GM12878 (cell line): ENCODE measurements around the gene NAP1L1. TPM values are rescaled to one million over a fixed set of nuclear protein-coding genes. Genes with fewer than 3 reads are reported as not detected.
A peak's percentile ranks its signal among the peaks of the same experiment; 100 is the strongest.

ENCODE experiments used
- ATAC-seq: fragments of 200-7000 bp; cut with Tn5 transposase; 3 replicates; pipeline ENCODE4 v1.9.1; 2020; ENCODE audit warnings: mild to moderate bottlenecking, moderate library complexity
- BruUV-seq: library from RNA; stranded (reverse); fragments of 400-500 nt; replicated peaks from 2 replicates; lab custom pipeline; 2021; lab: Mats Ljungman, UMichigan
- CTCF ChIA-PET: fragments of 300-600 bp; sonication (Branson Sonifier 250); formaldehyde crosslinking; extraction: SDS; loops from one replicate; lab custom pipeline; 2021; ENCODE audit warnings: inconsistent platforms; lab: Yijun Ruan, JAX
- POLR2A ChIA-PET: fragments of 350-600 bp; formaldehyde crosslinking; extraction: SDS; loops from one replicate; lab custom pipeline; 2021; ENCODE audit warnings: inconsistent platforms; lab: Charles Lee
- RAD21 ChIA-PET: fragments of 300-600 bp; sonication (Branson Sonifier 250); formaldehyde crosslinking; loops from one replicate; lab custom pipeline; 2023; ENCODE audit warnings: antibody characterized with exemption; ENCODE audit not compliant: unreplicated experiment; lab: Charles Lee
- SMC1A ChIA-PET: fragments of 300-600 bp; sonication (Branson Sonifier 250); formaldehyde crosslinking; loops from one replicate; lab custom pipeline; 2023; ENCODE audit not compliant: unreplicated experiment, uncharacterized antibody; lab: Charles Lee
- DNase-seq: peaks from one replicate; pipeline ENCODE4 v3.0.0-alpha.2; 2011; ENCODE audit warnings: low read depth, low spot score
- FAIRE-seq: peaks from 3 replicates; lab custom pipeline; 2011; peaks lifted over from hg19 to GRCh38; lab: Jason Lieb, UNC
- H2AFZ ChIP-seq: 2 replicates; pipeline ENCODE4 v1.6.0; 2011; ENCODE audit warnings: low read depth, low read length, control low read depth; ENCODE audit not compliant: control insufficient read depth
- H3K27ac ChIP-seq: 2 replicates; pipeline ENCODE4 v1.5.1; 2011; ENCODE audit warnings: control low read depth; ENCODE audit not compliant: control insufficient read depth, insufficient read depth
- H3K27me3 ChIP-seq, 2 experiments: replicated peaks in 1 of 2; 2 replicates each; pipeline versions ENCODE4 v1.6.0 to v1.6.1; 2011; ENCODE audit warnings: low read length in 1 of 2; ENCODE audit not compliant: control insufficient read depth in 2 of 2, insufficient read depth in 2 of 2
- H3K36me3 ChIP-seq, 2 experiments: 2 replicates each; pipeline ENCODE4 v1.5.1; 2011; ENCODE audit warnings: low read length in 1 of 2; ENCODE audit not compliant: control insufficient read depth in 2 of 2, insufficient read depth in 2 of 2
- H3K4me1 ChIP-seq: 2 replicates; pipeline ENCODE4 v1.6.1; 2011; ENCODE audit warnings: mild to moderate bottlenecking, low read length, moderate library complexity, mixed read lengths; ENCODE audit not compliant: control insufficient read depth, insufficient read depth
- H3K4me2 ChIP-seq: 2 replicates; pipeline ENCODE4 v1.6.0; 2011; ENCODE audit warnings: control low read depth; ENCODE audit not compliant: control insufficient read depth, insufficient read depth
- H3K4me3 ChIP-seq: fragments of 200-600 bp; sonication (generic); 2 replicates; pipeline ENCODE4 v1.5.1; 2016
- H3K79me2 ChIP-seq: 2 replicates; pipeline ENCODE4 v1.6.0; 2011; ENCODE audit warnings: low read length; ENCODE audit not compliant: control insufficient read depth, insufficient read depth
- H3K9ac ChIP-seq: 2 replicates; pipeline ENCODE4 v1.8.0; 2011; ENCODE audit warnings: low read length, control low read depth, mixed read lengths; ENCODE audit not compliant: control insufficient read depth, insufficient read depth
- H3K9me3 ChIP-seq: replicated peaks from 3 replicates; pipeline ENCODE4 v1.5.1; 2011; ENCODE audit warnings: mild to moderate bottlenecking, low read length; ENCODE audit not compliant: control insufficient read depth, insufficient read depth
- H4K20me1 ChIP-seq: 2 replicates; pipeline ENCODE4 v1.6.0; 2011; ENCODE audit not compliant: control insufficient read depth, insufficient read depth
- CHD1 ChIP-seq: IDR thresholded peaks from 2 replicates; pipeline ENCODE4 v1.6.1; 2012; ENCODE audit warnings: low read depth, low read length, improper control_type of control experiment
- GABPA ChIP-seq: IDR thresholded peaks from 2 replicates; pipeline ENCODE4 v1.6.1; 2014; ENCODE audit warnings: antibody characterized with exemption, low read depth, mild to moderate bottlenecking, inconsistent platforms
- JUNB ChIP-seq: IDR thresholded peaks from 2 replicates; pipeline ENCODE4 v1.6.1; 2016; ENCODE audit warnings: antibody characterized with exemption, mild to moderate bottlenecking
- KLF5 ChIP-seq: fragments of 450-650 bp; IDR thresholded peaks from 2 replicates; pipeline ENCODE4 v1.6.1; 2014; ENCODE audit warnings: mild to moderate bottlenecking; ENCODE audit not compliant: partially characterized antibody
- MEF2A ChIP-seq: IDR thresholded peaks from 2 replicates; pipeline ENCODE4 v1.6.1; 2011; ENCODE audit warnings: low read depth, mild to moderate bottlenecking, low read length, moderate library complexity; ENCODE audit not compliant: insufficient read depth
- NR2C1 ChIP-seq: fragments of 450-650 bp; IDR thresholded peaks from 2 replicates; pipeline ENCODE4 v1.6.1; 2017; ENCODE audit warnings: antibody characterized with exemption, mild to moderate bottlenecking, moderate library complexity
- POLR2AphosphoS2 ChIP-seq: IDR thresholded peaks from 2 replicates; pipeline ENCODE4 v1.6.1; 2011; ENCODE audit warnings: low read depth, mild to moderate bottlenecking, low read length, improper control_type of control experiment, moderate library complexity
- SPI1 ChIP-seq: IDR thresholded peaks from 2 replicates; pipeline ENCODE4 v1.6.1; 2011; ENCODE audit warnings: low read depth, mild to moderate bottlenecking, low read length, moderate library complexity, borderline replicate concordance; ENCODE audit not compliant: insufficient read depth
- STAT3 ChIP-seq: IDR thresholded peaks from 2 replicates; pipeline ENCODE4 v1.6.1; 2011; ENCODE audit warnings: low read depth, low read length, improper control_type of control experiment
- TCF3 ChIP-seq: IDR thresholded peaks from 2 replicates; pipeline ENCODE4 v1.6.1; 2012; ENCODE audit warnings: low read depth, mild to moderate bottlenecking, low read length, borderline replicate concordance; ENCODE audit not compliant: insufficient read depth
- TCF7 ChIP-seq: IDR thresholded peaks from 2 replicates; pipeline ENCODE4 v1.6.1; 2014; ENCODE audit warnings: antibody characterized with exemption, borderline replicate concordance
- ZNF687 ChIP-seq: fragments of 450-650 bp; IDR thresholded peaks from 2 replicates; pipeline ENCODE4 v1.6.1; 2017; ENCODE audit warnings: mild to moderate bottlenecking, moderate library complexity
- WGBS: methylation state at CpG from one replicate; pipeline ENCODE4 v1.1.6; 2016; ENCODE audit warnings: low lambda C conversion rate; ENCODE audit not compliant: insufficient replicate concordance, insufficient coverage; ENCODE audit errors: missing lambda C conversion rate; 5-methylcytosine and 5-hydroxymethylcytosine counted together
- in situ Hi-C: fragments of 300-500 bp; cut with MboI; formaldehyde crosslinking; loops from 9 replicates; pipeline ENCODE4 v1.14.3; 2018; ENCODE audit warnings: mixed read lengths
- intact Hi-C: fragments of 100-400 bp; cut with micrococcal nuclease; formaldehyde crosslinking; loops from one replicate; pipeline ENCODE4 v1.14.2; 2022; ENCODE audit not compliant: unreplicated experiment
- polyA plus RNA-seq, 11 experiments: library from polyadenylated mRNA; depleted of rRNA in 4 of 11; unstranded in 6 of 11; stranded (reverse) in 5 of 11; fragments of >200 nt; fragmentation: Nextera tagmentation in 4 of 11; fragmentation: Illumina TruSeq in 1 of 11; extraction: Ambion mirVana in 4 of 11; extraction: Trizol in 1 of 11; gene quantifications; 1 replicate in 1 of 11; 2 replicates in 10 of 11; pipeline versions ENCODE4 v1.2.1 to v1.2.3, GENCODE V29; 2011 to 2016; ENCODE audit warnings: inconsistent platforms in 2 of 11, missing spikeins in 2 of 11, low read depth in 1 of 11
- total RNA-seq, 4 experiments: library from RNA; depleted of rRNA in 3 of 4; stranded (reverse); fragments of >200 nt in 3 of 4; fragmentation: Illumina TruSeq in 1 of 4; extraction: Trizol in 1 of 4; gene quantifications; 2 replicates each; pipeline versions ENCODE4 v1.2.1 to v1.2.3, GENCODE V29; 2013 to 2021
- TF ChIP-seq, protein P1 (sequence below): IDR thresholded peaks from 2 replicates; pipeline ENCODE4 v1.6.1; 2011; ENCODE audit warnings: borderline replicate concordance, low read depth, mild to moderate bottlenecking, moderate library complexity, mixed read lengths, low read length; ENCODE audit not compliant: insufficient read depth; ENCODE audit errors: extremely low read length
- TF ChIP-seq, protein P2 (sequence below): IDR thresholded peaks from 2 replicates; pipeline ENCODE4 v1.6.1; 2012; ENCODE audit warnings: low read depth, low read length, improper control_type of control experiment
- TF ChIP-seq, protein P3 (sequence below): fragments of 450-650 bp; IDR thresholded peaks from 2 replicates; pipeline ENCODE4 v1.6.1; 2014; ENCODE audit warnings: mild to moderate bottlenecking

Gene NAP1L1
- total and polyA plus RNA-seq, 10 of the 15 experiments (the other 5 are each of a cell fraction or from before 2014, with no cell fraction given): 256 to 1,036 (median 536) TPM

DNA sequence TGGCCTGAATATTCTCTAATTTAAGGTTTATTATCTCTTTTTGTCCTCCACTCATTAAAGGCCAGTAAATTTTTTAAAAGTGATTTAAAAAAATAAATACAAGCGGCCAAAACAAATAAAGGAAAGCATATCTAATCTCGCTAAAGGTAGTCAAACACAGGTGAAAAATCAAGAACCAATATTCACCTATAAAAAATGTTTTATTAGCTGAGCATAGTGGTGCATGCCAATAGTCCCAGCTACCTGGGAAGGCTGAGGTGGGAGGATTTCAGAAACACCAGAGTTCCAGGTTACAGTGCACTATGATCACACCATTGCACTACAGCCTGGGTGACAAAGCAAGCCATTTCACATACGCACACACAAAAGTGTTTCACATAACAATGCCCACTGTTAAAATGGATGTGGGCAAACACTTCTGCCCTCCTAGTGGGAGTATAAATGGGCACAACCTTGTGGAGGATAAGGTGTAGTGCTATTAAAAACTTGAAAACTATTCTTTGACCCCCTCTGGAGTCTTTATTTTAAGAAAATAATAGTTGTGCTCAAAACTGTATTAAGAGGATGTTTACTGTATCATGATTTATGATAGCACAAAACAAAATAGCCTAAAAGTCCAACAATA is 32.7 kb upstream of the NAP1L1 start:
- ChIA-PET CTCF (no interaction called here), SMC1A (no interaction called here), POLR2A (no interaction called here), RAD21 (no interaction called here)
- H3K9ac ChIP-seq: no peak overlapping the region
- H3K4me2 ChIP-seq: no peak overlapping the region
- BruUV-seq: no TSS peak
- intact Hi-C loops: no loop called here
- no peak overlapping the region for H3K4me3 ChIP-seq
- H3K9me3 ChIP-seq: no peaks in the 10 kb centered on the region; the same call in 2 of the 3 replicates
- no peak for DNase-seq
- no peaks in the 10 kb centered on the region for H3K4me1 ChIP-seq
- no peaks in the 10 kb centered on the region for H3K36me3 ChIP-seq
- H3K27ac ChIP-seq: no peak overlapping the region
- ATAC-seq: 0 out of 3 replicates have a peak, but pooled peaks have one; percentile 36
- H4K20me1 ChIP-seq: no peaks in the 10 kb centered on the region
- H3K79me2 ChIP-seq: no peaks in the 10 kb centered on the region
- H2AFZ ChIP-seq: no peak overlapping the region
- in situ Hi-C loops: no loop called here
- 77% methylated on average over 3 of the region's 3 CpGs for WGBS
- no peaks in the 10 kb centered on the region for H3K27me3 ChIP-seq
- no peak for FAIRE-seq
- TF ChIP-seq STAT3 (no peak), TCF3 (no peak), MEF2A (no peak), KLF5 (no peak), JUNB (no peak), NR2C1 (no peak), POLR2AphosphoS2 (no peak), CHD1 (no peak), ZNF687 (no peak), TCF7 (no peak), SPI1 (no peak), GABPA (no peak)
- TF ChIP-seq, protein P1, sequence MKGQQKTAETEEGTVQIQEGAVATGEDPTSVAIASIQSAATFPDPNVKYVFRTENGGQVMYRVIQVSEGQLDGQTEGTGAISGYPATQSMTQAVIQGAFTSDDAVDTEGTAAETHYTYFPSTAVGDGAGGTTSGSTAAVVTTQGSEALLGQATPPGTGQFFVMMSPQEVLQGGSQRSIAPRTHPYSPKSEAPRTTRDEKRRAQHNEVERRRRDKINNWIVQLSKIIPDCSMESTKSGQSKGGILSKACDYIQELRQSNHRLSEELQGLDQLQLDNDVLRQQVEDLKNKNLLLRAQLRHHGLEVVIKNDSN: no peak
- TF ChIP-seq, protein P2, sequence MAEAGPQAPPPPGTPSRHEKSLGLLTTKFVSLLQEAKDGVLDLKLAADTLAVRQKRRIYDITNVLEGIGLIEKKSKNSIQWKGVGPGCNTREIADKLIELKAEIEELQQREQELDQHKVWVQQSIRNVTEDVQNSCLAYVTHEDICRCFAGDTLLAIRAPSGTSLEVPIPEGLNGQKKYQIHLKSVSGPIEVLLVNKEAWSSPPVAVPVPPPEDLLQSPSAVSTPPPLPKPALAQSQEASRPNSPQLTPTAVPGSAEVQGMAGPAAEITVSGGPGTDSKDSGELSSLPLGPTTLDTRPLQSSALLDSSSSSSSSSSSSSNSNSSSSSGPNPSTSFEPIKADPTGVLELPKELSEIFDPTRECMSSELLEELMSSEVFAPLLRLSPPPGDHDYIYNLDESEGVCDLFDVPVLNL: no peak
- TF ChIP-seq, protein P3, sequence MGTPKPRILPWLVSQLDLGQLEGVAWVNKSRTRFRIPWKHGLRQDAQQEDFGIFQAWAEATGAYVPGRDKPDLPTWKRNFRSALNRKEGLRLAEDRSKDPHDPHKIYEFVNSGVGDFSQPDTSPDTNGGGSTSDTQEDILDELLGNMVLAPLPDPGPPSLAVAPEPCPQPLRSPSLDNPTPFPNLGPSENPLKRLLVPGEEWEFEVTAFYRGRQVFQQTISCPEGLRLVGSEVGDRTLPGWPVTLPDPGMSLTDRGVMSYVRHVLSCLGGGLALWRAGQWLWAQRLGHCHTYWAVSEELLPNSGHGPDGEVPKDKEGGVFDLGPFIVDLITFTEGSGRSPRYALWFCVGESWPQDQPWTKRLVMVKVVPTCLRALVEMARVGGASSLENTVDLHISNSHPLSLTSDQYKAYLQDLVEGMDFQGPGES: no peak
